CD4-positive, alpha-beta T cell treated with Interleukin-6 for 4 hours (primary cell): ENCODE data around the gene ARHGAP15.

Source experiments
- DNase-seq: peaks from one replicate; pipeline ENCODE4 v3.0.0-alpha.2; 2020; ENCODE audit warnings: mixed read lengths

ARHGAP15 gene

DNA sequence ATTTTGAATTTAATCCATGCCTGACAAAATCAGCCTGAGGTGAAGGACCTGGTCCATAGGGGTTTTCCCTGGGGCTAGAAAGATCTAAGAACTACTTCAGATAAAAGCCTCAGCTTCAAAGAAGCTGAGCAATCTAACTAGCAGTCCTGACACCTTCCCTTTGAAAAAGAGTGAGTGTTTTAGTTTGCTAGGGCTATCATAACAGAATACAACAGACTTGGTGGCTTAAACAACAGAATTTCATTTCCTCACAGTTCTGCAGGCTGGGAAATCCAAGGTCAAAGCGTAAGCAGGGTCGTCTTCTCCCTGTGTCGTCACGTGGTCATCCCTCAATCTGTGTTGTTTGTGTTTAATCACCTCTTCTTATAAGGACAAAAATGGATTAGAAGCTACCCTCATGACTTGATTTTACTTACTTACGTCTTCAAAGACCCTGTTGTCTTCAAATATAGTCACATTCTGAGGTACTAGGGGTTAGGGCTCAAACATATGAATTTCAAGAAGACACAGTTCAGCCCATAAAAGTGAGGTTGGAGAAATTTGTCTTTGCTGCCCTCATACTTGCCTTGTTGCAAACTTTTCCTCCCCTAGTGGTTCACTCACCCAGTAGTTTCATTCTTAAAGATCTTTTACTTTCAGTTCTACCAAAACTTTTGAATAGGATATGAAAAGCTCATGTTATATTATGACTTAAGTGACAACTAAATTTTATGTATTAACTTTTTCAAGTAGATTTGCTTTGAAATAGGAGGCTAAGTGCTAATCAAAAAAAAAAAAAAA is 673.8 kb downstream of the ARHGAP15 start:
- DNase-seq: no peak

- DNase-seq: no peak
Observed at GRCh38 chr2:143803936-143804335, 674.7 kb downstream of the ARHGAP15 start.

DNA sequence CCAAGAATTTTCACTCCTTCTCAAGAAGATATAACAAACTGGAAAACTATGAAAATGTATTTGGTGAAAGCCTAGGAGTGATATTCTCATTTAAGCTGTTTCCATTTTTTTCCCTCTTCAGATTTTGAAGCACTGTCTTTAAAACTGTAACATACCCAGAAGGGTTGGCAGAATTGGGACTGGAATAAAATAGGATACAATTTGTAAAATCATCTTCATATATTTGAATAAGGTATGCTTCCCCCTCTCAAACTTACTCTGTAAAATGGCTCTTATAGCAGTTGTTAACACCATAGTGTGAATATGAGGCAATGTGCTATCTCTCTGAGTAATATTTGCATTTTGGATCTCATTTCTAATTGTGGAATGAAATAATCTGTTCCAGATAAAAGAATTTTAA is 676.4 kb downstream of the ARHGAP15 start:
- no peak for DNase-seq

DNA sequence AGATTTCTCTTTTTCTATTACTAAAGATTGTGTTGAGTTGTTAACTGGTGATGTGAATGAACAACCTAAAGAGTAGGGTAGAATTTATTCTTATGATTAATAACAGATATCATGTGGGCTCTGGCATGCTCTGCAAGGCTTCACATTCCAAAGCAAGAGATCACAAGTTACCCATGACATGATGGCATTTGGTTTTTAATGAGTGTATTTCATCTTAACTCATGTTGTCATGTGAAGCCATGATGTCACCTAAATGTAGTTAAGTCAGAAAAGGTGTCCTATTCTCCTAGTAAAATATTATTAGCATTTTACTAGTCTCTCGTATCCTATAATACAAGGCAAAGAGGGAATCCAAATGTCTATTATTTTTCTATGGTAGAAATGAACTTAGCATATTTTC is 678.0 kb downstream of the ARHGAP15 start:
- DNase-seq: no peak

DNA sequence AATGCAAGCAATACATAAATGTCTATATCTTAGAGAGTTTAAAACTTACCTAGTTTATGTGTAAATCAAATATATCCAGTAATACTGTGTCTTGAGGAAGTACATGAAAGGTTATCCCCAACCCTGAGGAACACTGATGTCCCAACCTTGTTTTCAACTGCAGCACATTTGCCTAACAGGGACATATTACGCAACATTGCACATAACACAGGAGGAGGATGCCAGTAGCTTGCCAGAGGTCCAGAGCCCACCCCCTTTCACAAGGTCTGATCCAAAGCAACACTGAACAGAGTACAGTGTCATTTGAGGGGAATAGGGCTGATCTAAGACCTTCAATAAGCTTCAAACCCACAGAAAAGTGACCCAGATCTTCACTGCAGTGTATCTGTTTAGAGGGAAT is 678.5 kb downstream of the ARHGAP15 start:
- no peak for DNase-seq

DNA sequence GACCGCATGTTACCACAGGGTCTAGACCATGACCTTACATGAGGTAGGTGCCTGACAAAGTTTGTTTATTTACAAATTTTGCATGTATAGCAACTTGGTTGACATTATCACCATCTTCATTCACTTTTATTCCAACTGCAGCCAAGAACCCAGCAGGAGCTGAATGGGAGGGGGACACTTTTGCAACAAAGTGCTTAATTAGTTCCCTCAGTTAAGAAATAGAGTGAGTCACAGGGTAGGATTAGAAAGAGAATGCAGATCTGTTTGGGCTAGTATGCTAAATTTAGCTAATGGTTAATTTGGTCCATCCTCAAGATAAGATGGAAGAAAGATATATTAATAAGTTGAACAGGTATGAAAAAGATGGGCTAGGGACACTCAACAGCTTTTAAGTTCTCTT is 678.9 kb downstream of the ARHGAP15 start:
- DNase-seq: no peak

DNA sequence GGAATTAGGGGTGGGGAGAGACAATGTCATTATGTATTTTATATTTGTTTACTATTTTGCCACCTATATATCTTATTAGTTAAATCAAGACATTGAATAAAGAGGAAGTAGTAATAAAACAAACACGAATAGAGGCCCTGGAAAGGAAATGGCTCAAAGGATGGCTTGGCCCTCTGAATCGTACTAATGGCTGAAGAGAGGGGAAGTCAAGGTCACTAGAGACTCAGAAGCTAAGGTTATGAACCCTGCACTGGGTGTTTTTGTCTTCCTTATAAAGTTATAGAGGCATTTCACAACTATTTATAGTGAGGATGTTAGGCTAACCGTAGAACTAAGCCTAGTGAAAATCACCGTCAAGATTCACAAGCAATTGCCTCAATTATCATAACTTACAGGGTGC is 685.9 kb downstream of the ARHGAP15 start:
- DNase-seq: no peak

GRCh38 chr2:143816916-143817315 is 687.7 kb downstream of the ARHGAP15 start:
- DNase-seq: no peak
